ENCODE results near the gene RPIA.
"Not testable (repeated sequence)": the region's sequence is repeated elsewhere in the genome, so short reads cannot be mapped to it uniquely, and the experiment has no call there.

The RPIA gene

DNA sequence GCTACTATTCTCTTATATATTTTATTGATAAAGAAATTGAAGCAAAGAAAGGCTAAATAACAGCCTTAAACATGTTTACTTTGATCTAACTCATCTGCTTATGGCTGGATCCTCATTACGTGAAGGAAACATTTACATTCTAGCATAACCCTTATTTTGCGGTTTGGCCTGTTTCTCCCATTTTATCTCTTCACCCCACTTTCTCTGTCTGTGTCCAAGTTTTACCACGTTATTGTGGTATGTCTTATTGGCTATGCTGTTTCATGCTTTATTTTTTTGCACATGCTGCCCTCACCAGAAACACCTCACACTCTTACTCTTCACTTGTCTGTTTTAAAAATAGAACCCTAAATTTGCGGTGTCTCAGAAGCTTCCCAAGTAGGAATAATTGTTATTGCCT, 78.5 kb downstream of the RPIA start:
- no peak overlapping the region for H3K4me2 ChIP-seq (ENCODE audit: low read length)
- H3K36me3 ChIP-seq (replicated peaks; ENCODE audit: low read depth, low read length): no peaks in the 10 kb centered on the region
- H3K27me3 ChIP-seq (ENCODE audit: low read depth, low read length): no peaks in the 10 kb centered on the region
- no peaks in the 10 kb centered on the region for H3K9me3 ChIP-seq (ENCODE audit: insufficient read depth, low read length)
- TF ChIP-seq EZH2phosphoT487 (IDR thresholded peaks at IDR 0.05; ENCODE audit: low read depth): no peak
- TF ChIP-seq, protein P1, sequence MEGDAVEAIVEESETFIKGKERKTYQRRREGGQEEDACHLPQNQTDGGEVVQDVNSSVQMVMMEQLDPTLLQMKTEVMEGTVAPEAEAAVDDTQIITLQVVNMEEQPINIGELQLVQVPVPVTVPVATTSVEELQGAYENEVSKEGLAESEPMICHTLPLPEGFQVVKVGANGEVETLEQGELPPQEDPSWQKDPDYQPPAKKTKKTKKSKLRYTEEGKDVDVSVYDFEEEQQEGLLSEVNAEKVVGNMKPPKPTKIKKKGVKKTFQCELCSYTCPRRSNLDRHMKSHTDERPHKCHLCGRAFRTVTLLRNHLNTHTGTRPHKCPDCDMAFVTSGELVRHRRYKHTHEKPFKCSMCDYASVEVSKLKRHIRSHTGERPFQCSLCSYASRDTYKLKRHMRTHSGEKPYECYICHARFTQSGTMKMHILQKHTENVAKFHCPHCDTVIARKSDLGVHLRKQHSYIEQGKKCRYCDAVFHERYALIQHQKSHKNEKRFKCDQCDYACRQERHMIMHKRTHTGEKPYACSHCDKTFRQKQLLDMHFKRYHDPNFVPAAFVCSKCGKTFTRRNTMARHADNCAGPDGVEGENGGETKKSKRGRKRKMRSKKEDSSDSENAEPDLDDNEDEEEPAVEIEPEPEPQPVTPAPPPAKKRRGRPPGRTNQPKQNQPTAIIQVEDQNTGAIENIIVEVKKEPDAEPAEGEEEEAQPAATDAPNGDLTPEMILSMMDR (IDR thresholded peaks at IDR 0.05; ENCODE audit: low read depth, low read length): no peak
- H3K4me1 ChIP-seq (ENCODE audit: low read length): no peaks in the 10 kb centered on the region
- H4K20me1 ChIP-seq (ENCODE audit: insufficient read depth, low read length): no peaks in the 10 kb centered on the region
- no peaks in the 10 kb centered on the region for H3K79me2 ChIP-seq (ENCODE audit: low read length)
- no peak overlapping the region for H3K27ac ChIP-seq (ENCODE audit: low read length)
- no peak overlapping the region for H3K4me3 ChIP-seq (ENCODE audit: low read length)
- H3K9ac ChIP-seq (ENCODE audit: low read length): no peak overlapping the region
- H2AFZ ChIP-seq (ENCODE audit: low read depth, low read length): no peak overlapping the region

DNA sequence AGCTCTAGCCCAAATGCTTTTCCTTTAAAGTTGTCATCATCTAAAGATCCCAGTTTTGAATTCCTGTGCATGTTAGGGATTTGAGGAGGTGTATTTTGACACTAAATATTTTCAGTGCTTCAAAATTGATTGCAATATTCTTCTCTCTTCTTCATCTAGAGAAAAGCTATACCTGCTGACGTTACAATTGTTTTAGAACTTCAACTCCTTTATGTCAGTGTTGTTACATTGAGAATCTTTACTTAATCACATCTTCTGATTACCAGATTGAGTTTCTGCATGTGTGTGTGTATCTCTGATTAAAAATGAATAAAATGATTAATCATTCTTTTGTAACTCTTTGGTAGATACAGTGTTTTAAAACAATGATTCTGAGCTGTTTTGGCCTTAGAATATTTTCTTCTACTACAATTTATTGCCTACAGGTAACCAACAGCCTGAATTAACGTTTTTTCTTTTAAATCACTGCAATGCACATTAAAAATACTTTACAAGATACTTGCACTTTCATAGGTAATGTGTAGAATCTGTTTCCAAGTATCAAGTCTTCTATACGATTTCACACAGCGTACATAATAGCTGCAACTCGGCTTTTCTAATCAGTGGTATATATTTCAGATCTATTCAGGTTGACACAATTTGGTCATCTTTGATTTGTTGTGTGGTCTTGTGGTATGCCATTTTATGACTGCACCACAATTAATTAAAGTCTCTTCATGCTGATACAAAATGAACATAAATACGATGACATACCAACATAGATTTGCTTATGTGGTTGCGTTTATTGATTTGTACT, 82.0 kb downstream of the RPIA start:
- H4K20me1 ChIP-seq (ENCODE audit: insufficient read depth, low read length); H3K4me2 ChIP-seq (ENCODE audit: low read length); H2AFZ ChIP-seq (ENCODE audit: low read depth, low read length); H3K9me3 ChIP-seq (ENCODE audit: insufficient read depth, low read length); H3K4me3 ChIP-seq (ENCODE audit: low read length); H3K36me3 ChIP-seq (replicated peaks; ENCODE audit: low read depth, low read length); H3K79me2 ChIP-seq (ENCODE audit: low read length); H3K27me3 ChIP-seq (ENCODE audit: low read depth, low read length); H3K4me1 ChIP-seq (ENCODE audit: low read length); H3K9ac ChIP-seq (ENCODE audit: low read length); H3K27ac ChIP-seq (ENCODE audit: low read length): not testable (repeated sequence)

DNA sequence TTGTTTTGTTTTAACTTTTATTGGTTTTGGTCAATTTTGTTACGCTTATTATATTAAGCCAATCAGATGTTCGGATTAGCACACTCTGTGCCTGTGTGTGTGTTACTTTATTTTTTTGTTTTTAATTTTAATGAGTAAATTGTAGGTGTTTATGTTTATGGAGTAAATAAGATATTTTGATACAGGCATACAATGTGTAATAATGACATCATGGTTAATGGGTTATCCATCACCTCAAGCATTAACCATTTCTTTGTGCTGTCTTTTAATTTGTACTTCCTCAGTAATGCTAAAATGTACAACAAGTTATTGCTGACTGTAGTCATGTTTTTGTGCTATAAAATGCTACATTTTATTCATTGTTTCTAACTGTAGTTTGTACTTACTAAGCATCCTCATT, 97.7 kb downstream of the RPIA start:
- not testable (repeated sequence) for H3K9me3 ChIP-seq (ENCODE audit: insufficient read depth, low read length); H4K20me1 ChIP-seq (ENCODE audit: insufficient read depth, low read length); H2AFZ ChIP-seq (ENCODE audit: low read depth, low read length); H3K27ac ChIP-seq (ENCODE audit: low read length); H3K27me3 ChIP-seq (ENCODE audit: low read depth, low read length); H3K4me3 ChIP-seq (ENCODE audit: low read length); H3K9ac ChIP-seq (ENCODE audit: low read length); H3K79me2 ChIP-seq (ENCODE audit: low read length); H3K4me1 ChIP-seq (ENCODE audit: low read length); H3K4me2 ChIP-seq (ENCODE audit: low read length); H3K36me3 ChIP-seq (replicated peaks; ENCODE audit: low read depth, low read length)

DNA sequence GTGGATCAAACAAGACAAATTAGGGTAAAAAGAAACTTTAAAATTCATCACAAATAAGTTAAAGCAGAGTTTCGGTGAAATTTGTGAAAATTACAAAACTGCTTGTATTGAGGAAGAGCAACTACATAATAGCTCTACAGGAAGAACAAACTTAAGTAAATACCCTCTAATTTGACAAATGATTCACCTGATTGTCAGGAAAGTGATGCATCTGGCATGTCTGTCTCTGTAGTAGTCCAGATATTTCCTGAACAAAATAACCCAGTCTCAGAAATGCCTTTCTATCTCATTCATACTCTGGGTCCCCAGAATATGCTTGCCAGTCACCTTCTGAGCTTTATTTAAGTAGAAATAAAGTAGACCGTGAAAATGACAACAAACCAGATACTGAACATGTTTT, 104.5 kb downstream of the RPIA start:
- not testable (repeated sequence) for H3K27ac ChIP-seq (ENCODE audit: low read length); H2AFZ ChIP-seq (ENCODE audit: low read depth, low read length); H3K9me3 ChIP-seq (ENCODE audit: insufficient read depth, low read length); H3K4me2 ChIP-seq (ENCODE audit: low read length); H4K20me1 ChIP-seq (ENCODE audit: insufficient read depth, low read length); H3K36me3 ChIP-seq (replicated peaks; ENCODE audit: low read depth, low read length); H3K4me3 ChIP-seq (ENCODE audit: low read length); H3K4me1 ChIP-seq (ENCODE audit: low read length); H3K79me2 ChIP-seq (ENCODE audit: low read length); H3K27me3 ChIP-seq (ENCODE audit: low read depth, low read length); H3K9ac ChIP-seq (ENCODE audit: low read length)

DNA sequence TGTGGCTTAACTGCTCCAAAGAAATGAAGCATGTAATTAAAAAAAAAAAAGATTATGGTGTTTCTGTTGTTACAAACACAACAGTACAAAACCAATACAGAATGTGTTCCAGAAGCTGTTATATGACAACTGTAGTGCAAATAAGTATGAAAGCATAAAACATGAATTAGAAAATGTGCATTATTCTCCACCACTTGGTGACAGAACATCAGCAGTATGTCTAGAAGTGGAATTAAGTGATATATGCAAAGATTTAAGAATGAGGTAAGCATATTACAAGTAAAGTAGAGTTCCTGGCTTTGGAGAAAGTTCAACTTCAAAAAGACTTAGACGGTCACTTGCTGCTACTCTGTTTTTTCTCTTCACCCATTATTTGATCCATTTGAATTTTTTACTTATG, 105.0 kb downstream of the RPIA start:
- not testable (repeated sequence) for H3K79me2 ChIP-seq (ENCODE audit: low read length); H3K4me1 ChIP-seq (ENCODE audit: low read length); H3K9ac ChIP-seq (ENCODE audit: low read length); H3K4me2 ChIP-seq (ENCODE audit: low read length); H3K4me3 ChIP-seq (ENCODE audit: low read length); H3K36me3 ChIP-seq (replicated peaks; ENCODE audit: low read depth, low read length); H3K27ac ChIP-seq (ENCODE audit: low read length); H3K9me3 ChIP-seq (ENCODE audit: insufficient read depth, low read length); H2AFZ ChIP-seq (ENCODE audit: low read depth, low read length); H3K27me3 ChIP-seq (ENCODE audit: low read depth, low read length); H4K20me1 ChIP-seq (ENCODE audit: insufficient read depth, low read length)

DNA sequence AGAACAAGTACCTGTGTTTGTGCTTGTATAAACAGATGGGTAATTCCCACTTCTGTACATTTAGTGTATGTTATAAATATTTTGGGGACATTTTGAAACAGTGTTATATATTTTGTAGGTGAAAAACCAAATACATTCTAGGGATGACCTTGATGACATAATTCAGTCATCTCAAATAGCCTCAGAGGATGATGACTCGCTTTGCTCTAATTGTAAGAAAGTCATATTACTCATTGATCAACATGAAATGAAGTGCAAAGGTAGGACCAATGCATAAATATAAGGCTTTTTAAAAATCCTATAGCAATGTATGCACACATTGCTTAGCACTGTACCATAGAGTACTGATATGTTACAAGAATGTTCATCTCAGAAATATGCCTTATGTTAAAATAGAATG, 105.7 kb downstream of the RPIA start:
- H3K27me3 ChIP-seq (ENCODE audit: low read depth, low read length); H3K79me2 ChIP-seq (ENCODE audit: low read length); H4K20me1 ChIP-seq (ENCODE audit: insufficient read depth, low read length); H3K4me3 ChIP-seq (ENCODE audit: low read length); H2AFZ ChIP-seq (ENCODE audit: low read depth, low read length); H3K9ac ChIP-seq (ENCODE audit: low read length); H3K4me2 ChIP-seq (ENCODE audit: low read length); H3K36me3 ChIP-seq (replicated peaks; ENCODE audit: low read depth, low read length); H3K4me1 ChIP-seq (ENCODE audit: low read length); H3K9me3 ChIP-seq (ENCODE audit: insufficient read depth, low read length); H3K27ac ChIP-seq (ENCODE audit: low read length): not testable (repeated sequence)

Measured in OCI-LY3 (cell line).